Prostate gland (tissue), 2 donors: ENCODE data around the gene FRMD4B. TPM values are rescaled to one million over a fixed set of nuclear protein-coding genes. Genes with fewer than 3 reads are reported as not detected.
"Not testable (repeated sequence)": the region's sequence is repeated elsewhere in the genome, so short reads cannot be mapped to it uniquely, and the experiment has no call there.

Source experiments
- DNase-seq: peaks from one replicate; pipeline ENCODE4 v3.0.0-alpha.2; 2019; ENCODE audit warnings: low spot score
- H3K27ac ChIP-seq, 2 donors: fragments of 200-600 bp; sonication (generic); 2 replicates each; pipeline ENCODE4 v1.5.1; 2017 to 2019
- H3K27me3 ChIP-seq: fragments of 200-600 bp; sonication (generic); replicated peaks from 2 replicates; pipeline ENCODE4 v1.5.1; 2019; ENCODE audit not compliant: insufficient read depth
- H3K36me3 ChIP-seq, 2 donors: fragments of 200-600 bp; sonication (generic); 1 replicate in 1 of 2; 2 replicates in 1 of 2; pipeline versions ENCODE4 v1.5.1 to v1.8.1; 2017 to 2019
- H3K4me1 ChIP-seq: fragments of 200-600 bp; sonication (generic); replicated peaks from 2 replicates; pipeline ENCODE4 v1.5.1; 2019
- H3K4me3 ChIP-seq, 2 donors: fragments of 200-600 bp; sonication (generic); 2 replicates each; pipeline ENCODE4 v1.5.1; 2017 to 2019
- H3K9me3 ChIP-seq: fragments of 200-600 bp; sonication (generic); 2 replicates; pipeline ENCODE4 v1.5.1; 2017
- POLR2A ChIP-seq: fragments of 450-650 bp; IDR thresholded peaks from one replicate; pipeline ENCODE4 v1.6.1; 2016; ENCODE audit warnings: antibody characterized with exemption, mild to moderate bottlenecking
- POLR2AphosphoS5 ChIP-seq: sonication (generic); formaldehyde crosslinking; IDR thresholded peaks from one replicate; pipeline ENCODE4 v1.6.1; 2017; ENCODE audit warnings: antibody characterized with exemption
- WGBS: methylation state at CpG from one replicate; pipeline ENCODE4 v1.1.5; 2018; 5-methylcytosine and 5-hydroxymethylcytosine counted together
- intact Hi-C: fragments of 100-400 bp; cut with DNase I; formaldehyde crosslinking; loops from one replicate; pipeline ENCODE4 v1.14.2; 2022
- total RNA-seq, 2 donors: library from RNA; depleted of rRNA; stranded (reverse); fragments of >200 nt; gene quantifications; one replicate each; pipeline ENCODE4 v1.1.0, GENCODE V29; 2016
- TF ChIP-seq, protein P1 (sequence below), 4 experiments: fragments of 200-600 bp in 2 of 4; fragments of 450-650 bp in 2 of 4; sonication (generic) in 2 of 4; IDR thresholded peaks; 1 replicate in 3 of 4; 2 replicates in 1 of 4; pipeline ENCODE4 v1.5.1; 2016 to 2019; ENCODE audit warnings: antibody characterized with exemption in 4 of 4, mild to moderate bottlenecking in 2 of 4, moderate library complexity in 2 of 4

Gene FRMD4B
- total RNA-seq, 2 donors from 2014 or later = 31.0 to 41.4 TPM

DNA sequence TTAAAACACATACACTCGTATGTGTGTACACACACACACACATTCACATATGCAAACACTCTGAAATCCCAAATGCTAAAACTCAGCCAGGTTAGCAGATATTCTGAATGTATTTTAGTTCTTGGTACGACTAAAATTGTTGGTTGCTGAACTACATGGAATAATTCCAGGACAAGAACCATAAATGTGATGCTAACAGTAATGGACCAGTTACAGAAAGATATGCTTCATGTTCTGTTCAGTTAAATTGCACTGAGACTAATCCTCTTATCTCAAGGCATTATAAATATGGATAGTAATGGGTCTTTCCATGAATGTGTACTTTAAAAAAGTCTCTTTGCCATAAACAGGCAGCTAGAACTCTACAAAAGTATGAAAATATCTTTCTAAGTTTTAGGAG lies 113.3 kb downstream of the FRMD4B start:
- H3K4me3 ChIP-seq = no peak overlapping the region
- H3K9me3 ChIP-seq = no peaks in the 10 kb centered on the region
- intact Hi-C loops = no loop called here
- no peaks in the 10 kb centered on the region for H3K4me1 ChIP-seq
- TF ChIP-seq POLR2AphosphoS5 = no peak
- TF ChIP-seq POLR2A = no peak
- TF ChIP-seq, protein P1, sequence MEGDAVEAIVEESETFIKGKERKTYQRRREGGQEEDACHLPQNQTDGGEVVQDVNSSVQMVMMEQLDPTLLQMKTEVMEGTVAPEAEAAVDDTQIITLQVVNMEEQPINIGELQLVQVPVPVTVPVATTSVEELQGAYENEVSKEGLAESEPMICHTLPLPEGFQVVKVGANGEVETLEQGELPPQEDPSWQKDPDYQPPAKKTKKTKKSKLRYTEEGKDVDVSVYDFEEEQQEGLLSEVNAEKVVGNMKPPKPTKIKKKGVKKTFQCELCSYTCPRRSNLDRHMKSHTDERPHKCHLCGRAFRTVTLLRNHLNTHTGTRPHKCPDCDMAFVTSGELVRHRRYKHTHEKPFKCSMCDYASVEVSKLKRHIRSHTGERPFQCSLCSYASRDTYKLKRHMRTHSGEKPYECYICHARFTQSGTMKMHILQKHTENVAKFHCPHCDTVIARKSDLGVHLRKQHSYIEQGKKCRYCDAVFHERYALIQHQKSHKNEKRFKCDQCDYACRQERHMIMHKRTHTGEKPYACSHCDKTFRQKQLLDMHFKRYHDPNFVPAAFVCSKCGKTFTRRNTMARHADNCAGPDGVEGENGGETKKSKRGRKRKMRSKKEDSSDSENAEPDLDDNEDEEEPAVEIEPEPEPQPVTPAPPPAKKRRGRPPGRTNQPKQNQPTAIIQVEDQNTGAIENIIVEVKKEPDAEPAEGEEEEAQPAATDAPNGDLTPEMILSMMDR (IDR thresholded peaks at IDR 0.05) = no peak
- H3K27me3 ChIP-seq = no peaks in the 10 kb centered on the region
- DNase-seq = no peak
- 75% methylated on average over 2 of the region's 2 CpGs for WGBS
- H3K27ac ChIP-seq = no peak overlapping the region
- H3K36me3 ChIP-seq = no peaks in the 10 kb centered on the region

DNA sequence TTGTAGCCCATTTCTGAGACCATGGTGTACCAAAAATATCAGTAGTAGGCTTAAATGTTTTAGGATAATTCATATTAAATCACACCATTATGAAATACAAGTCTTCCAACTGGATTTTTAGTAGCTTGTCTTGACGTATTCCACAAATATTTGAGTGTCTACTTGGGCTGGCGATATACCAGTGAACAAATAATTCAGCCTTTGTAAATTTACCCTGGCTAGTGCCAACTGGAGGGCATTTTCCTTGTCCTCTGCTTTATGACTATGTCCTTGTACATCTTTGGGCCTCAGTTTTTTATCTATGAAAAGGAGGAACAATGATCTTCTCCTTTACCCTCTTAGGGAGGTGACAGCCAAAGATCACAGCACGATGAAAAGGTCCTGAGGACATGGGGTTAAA lies 114.8 kb downstream of the FRMD4B start:
- intact Hi-C loops = no loop called here
- Histone ChIP-seq H3K9me3 (no peaks in the 10 kb centered on the region), H3K36me3 (no peaks in the 10 kb centered on the region), H3K27me3 (no peaks in the 10 kb centered on the region), H3K27ac (peak overlapping the region; percentile 49), H3K4me3 (no peak overlapping the region), H3K4me1 (no peaks in the 10 kb centered on the region)
- TF ChIP-seq POLR2A = no peak
- peak; percentile 81 for TF ChIP-seq POLR2AphosphoS5
- 52% methylated on average over 3 of the region's 3 CpGs for WGBS
- DNase-seq = peak; percentile 53

DNA sequence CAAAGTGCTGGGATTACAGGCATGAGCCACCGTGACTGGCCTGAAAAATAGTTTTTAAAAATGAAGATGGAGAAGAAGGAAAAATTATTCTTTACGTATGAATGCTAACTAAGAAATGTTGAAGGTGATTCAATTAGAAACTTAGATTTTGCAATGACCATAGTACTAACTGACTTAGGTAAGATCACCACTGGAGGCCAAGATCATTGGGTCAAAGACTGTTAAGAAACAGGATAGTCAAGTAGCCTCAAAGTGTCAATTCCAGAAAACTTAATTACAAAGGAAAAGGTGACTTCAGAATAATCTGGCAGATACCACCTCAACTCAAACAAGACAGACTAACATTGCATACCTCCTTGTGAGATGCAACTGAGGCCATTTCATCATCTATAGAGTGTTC lies 119.3 kb downstream of the FRMD4B start:
- H3K4me1 ChIP-seq = no peaks in the 10 kb centered on the region

DNA sequence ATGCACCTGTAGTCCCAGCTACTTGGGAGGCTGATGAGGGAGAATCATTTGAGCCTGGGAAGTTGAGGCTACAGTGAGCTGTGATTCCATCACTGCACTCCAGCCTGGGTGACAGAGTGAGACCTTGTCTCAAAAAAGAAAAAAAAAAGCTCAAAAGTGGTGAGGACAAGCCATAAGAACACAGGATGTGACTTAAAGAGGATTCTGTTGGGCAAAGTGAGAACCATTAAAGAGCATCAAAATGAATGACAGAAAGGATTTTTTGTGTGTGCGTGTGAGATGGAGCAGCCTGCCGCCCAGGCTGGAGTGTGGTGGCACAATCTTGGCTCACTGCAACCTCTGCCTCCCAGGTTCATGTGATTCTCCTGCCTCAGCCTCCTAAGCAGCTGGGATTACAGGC lies 119.8 kb downstream of the FRMD4B start:
- H3K4me1 ChIP-seq, H3K4me3 ChIP-seq, H3K9me3 ChIP-seq, DNase-seq, H3K27me3 ChIP-seq, intact Hi-C loops, H3K36me3 ChIP-seq, H3K27ac ChIP-seq: not testable (repeated sequence)
- WGBS = 96% methylated on average over 2 of the region's 2 CpGs

More for the DNA sequence above, 119.3 kb downstream of the FRMD4B start:
- no peak for DNase-seq
- 94% methylated on average over 2 of the region's 2 CpGs for WGBS
- Histone ChIP-seq H3K4me3 (no peak overlapping the region), H3K9me3 (no peaks in the 10 kb centered on the region), H3K27ac (no peak overlapping the region), H3K27me3 (no peaks in the 10 kb centered on the region), H3K36me3 (no peaks in the 10 kb centered on the region)
- TF ChIP-seq POLR2AphosphoS5 (no peak), POLR2A (no peak)
- TF ChIP-seq, protein P1 (IDR thresholded peaks at IDR 0.05) = no peak
- intact Hi-C loops = no loop called here

DNA sequence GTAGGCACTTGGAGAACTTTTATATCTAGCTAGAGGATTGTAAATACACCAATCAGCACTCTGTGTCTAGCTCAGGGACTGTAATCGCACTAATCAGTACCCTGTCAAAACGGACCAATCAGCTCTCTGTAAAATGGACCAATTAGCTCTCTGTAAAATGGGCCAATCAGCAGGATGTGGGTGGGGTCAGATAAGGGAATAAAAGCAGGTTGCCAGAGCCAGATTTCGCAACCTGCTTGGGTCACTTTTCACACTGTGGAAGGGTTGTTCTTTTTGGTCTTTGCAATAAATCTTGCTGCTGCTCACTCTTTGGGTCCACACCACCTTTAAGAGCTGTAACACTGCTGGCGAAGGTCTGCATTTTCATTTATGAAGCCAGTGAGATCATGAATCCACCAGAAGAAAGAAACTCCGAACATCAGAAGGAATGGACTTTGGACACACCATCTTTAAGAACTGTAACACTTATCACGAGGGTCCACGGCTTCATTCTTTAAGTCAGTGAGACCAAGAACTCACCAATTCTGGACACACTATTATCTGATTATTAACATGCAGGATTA lies 125.0 kb downstream of the FRMD4B start:
- H3K27ac ChIP-seq, H3K4me3 ChIP-seq, H3K36me3 ChIP-seq, H3K9me3 ChIP-seq, DNase-seq, H3K4me1 ChIP-seq, intact Hi-C loops, H3K27me3 ChIP-seq: not testable (repeated sequence)
- WGBS = 97% methylated on average over 7 of the region's 7 CpGs

DNA sequence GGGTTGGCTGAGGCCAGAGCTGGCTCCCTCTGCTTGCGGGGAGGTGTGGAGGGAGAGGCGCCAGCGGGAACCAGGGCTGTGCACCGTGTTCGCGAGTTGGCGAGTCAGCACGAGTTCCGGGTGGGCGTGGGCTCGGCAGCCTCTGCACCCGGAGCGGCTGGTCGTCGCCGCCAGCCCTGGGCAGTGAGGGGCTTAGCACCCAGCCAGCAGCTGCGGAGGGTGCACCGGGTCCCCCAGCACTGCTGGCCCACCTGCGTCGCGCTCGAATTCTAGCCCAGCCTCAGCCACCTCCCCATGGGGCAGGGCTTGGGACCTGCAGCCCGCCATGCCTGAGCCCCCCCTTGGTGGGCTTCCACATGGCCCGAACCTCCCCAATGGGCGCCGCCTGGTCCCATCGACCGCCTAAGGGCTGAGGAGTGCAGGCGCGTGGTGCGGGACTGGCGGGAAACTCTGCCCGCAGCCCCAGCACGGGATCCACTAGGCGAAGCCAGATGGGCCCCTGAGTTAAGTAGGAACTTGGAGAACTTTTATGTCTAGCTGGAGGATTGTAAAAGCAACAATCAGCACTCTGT lies 125.6 kb downstream of the FRMD4B start:
- Histone ChIP-seq H3K4me3 (no peak overlapping the region), H3K9me3 (no peaks in the 10 kb centered on the region), H3K36me3 (no peaks in the 10 kb centered on the region), H3K27ac (no peak overlapping the region), H3K27me3 (no peaks in the 10 kb centered on the region), H3K4me1 (no peaks in the 10 kb centered on the region)
- intact Hi-C loops = no loop called here
- TF ChIP-seq POLR2AphosphoS5 = no peak
- no peak for TF ChIP-seq POLR2A
- TF ChIP-seq, protein P1 (IDR thresholded peaks at IDR 0.05) = no peak
- DNase-seq = no peak
- WGBS = 98% methylated on average over 28 of the region's 35 CpGs
